Loucy (cell line): ENCODE measurements around the gene ALG5.

Experiments used
- H2AFZ ChIP-seq: fragments of 200-600 bp; sonication (generic); 2 replicates; pipeline ENCODE4 v1.6.0; 2016; ENCODE audit warnings: antibody characterized with exemption, mild to moderate bottlenecking, low read length, moderate library complexity
- H3F3A ChIP-seq: fragments of 200-600 bp; 2 replicates; pipeline ENCODE4 v1.6.0; 2016; ENCODE audit warnings: antibody characterized with exemption, low read depth, mild to moderate bottlenecking
- H3K27me3 ChIP-seq: fragments of 200-600 bp; sonication (generic); 2 replicates; pipeline ENCODE4 v1.6.1; 2014; ENCODE audit warnings: low read length, mild to moderate bottlenecking; ENCODE audit not compliant: insufficient read depth, poor library complexity, severe bottlenecking
- H3K36me3 ChIP-seq: fragments of 200-600 bp; sonication (generic); 2 replicates; pipeline ENCODE4 v1.6.1; 2016; ENCODE audit warnings: low read length; ENCODE audit not compliant: insufficient read depth
- H3K4me1 ChIP-seq: fragments of 200-600 bp; sonication (generic); 2 replicates; pipeline ENCODE4 v1.5.1; 2014; ENCODE audit warnings: low read length, mild to moderate bottlenecking; ENCODE audit not compliant: insufficient read depth, poor library complexity, severe bottlenecking
- H3K4me2 ChIP-seq: fragments of 200-600 bp; sonication (generic); 2 replicates; pipeline ENCODE4 v1.6.0; 2014; ENCODE audit warnings: antibody characterized with exemption, low read length, low read depth, mild to moderate bottlenecking; ENCODE audit not compliant: poor library complexity, severe bottlenecking
- H3K4me3 ChIP-seq: fragments of 200-600 bp; sonication (generic); 2 replicates; pipeline ENCODE4 v1.5.1; 2014; ENCODE audit warnings: low read length, mild to moderate bottlenecking, mixed read lengths; ENCODE audit not compliant: poor library complexity, severe bottlenecking
- H3K79me2 ChIP-seq: fragments of 200-600 bp; sonication (generic); 2 replicates; pipeline ENCODE4 v1.6.1; 2014; ENCODE audit warnings: low read length; ENCODE audit not compliant: insufficient read depth
- H3K9ac ChIP-seq: fragments of 200-600 bp; sonication (generic); 2 replicates; pipeline ENCODE4 v1.6.0; 2014; ENCODE audit warnings: mild to moderate bottlenecking, low read depth, low read length, moderate library complexity; ENCODE audit not compliant: poor library complexity, severe bottlenecking
- H3K9me2 ChIP-seq: fragments of 200-600 bp; sonication (generic); replicated peaks from 2 replicates; pipeline ENCODE4 v1.6.1; 2016; ENCODE audit warnings: low read depth, low read length, mixed read lengths
- H3K9me3 ChIP-seq: fragments of 200-600 bp; sonication (generic); 2 replicates; pipeline ENCODE4 v1.6.1; 2014; ENCODE audit warnings: mild to moderate bottlenecking, antibody characterized with exemption, low read length, low read depth; ENCODE audit not compliant: insufficient read depth
- H4K20me1 ChIP-seq: fragments of 200-600 bp; sonication (generic); 2 replicates; pipeline ENCODE4 v1.6.0; 2014; ENCODE audit warnings: antibody characterized with exemption, low read length, mild to moderate bottlenecking; ENCODE audit not compliant: insufficient read depth, poor library complexity, severe bottlenecking
- CTCF ChIP-seq: fragments of 200-600 bp; sonication (generic); conservative IDR thresholded peaks from 2 replicates; pipeline ENCODE4 v1.5.1; 2014; ENCODE audit warnings: mild to moderate bottlenecking, antibody characterized with exemption, low read length
- EZH2phosphoT487 ChIP-seq: fragments of 200-600 bp; IDR thresholded peaks from 2 replicates; pipeline ENCODE4 v1.6.1; 2018; ENCODE audit warnings: antibody characterized with exemption, mild to moderate bottlenecking, moderate library complexity, borderline replicate concordance

Gene ALG5

GRCh38 chr13:36915896-36916640 is 83.1 kb downstream of the ALG5 start:
- Histone ChIP-seq H3K4me3 (no peak overlapping the region), H3F3A (no peaks in the 10 kb centered on the region), H3K9me3 (no peaks in the 10 kb centered on the region), H3K4me2 (no peak overlapping the region), H3K4me1 (no peaks in the 10 kb centered on the region), H3K79me2 (no peaks in the 10 kb centered on the region), H3K9me2 (no peaks in the 10 kb centered on the region), H3K9ac (no peak overlapping the region), H4K20me1 (no peaks in the 10 kb centered on the region), H3K36me3 (no peaks in the 10 kb centered on the region), H3K27me3 (no peaks in the 10 kb centered on the region), H2AFZ (no peak overlapping the region)
- TF ChIP-seq CTCF (no peak), EZH2phosphoT487 (no peak)

- Histone ChIP-seq H3F3A (no peaks in the 10 kb centered on the region), H4K20me1 (no peaks in the 10 kb centered on the region), H3K36me3 (no peaks in the 10 kb centered on the region), H3K4me3 (no peak overlapping the region), H2AFZ (no peak overlapping the region), H3K9me3 (no peaks in the 10 kb centered on the region), H3K79me2 (no peaks in the 10 kb centered on the region), H3K4me1 (no peaks in the 10 kb centered on the region), H3K9ac (no peak overlapping the region), H3K27me3 (no peaks in the 10 kb centered on the region), H3K9me2 (no peaks in the 10 kb centered on the region), H3K4me2 (no peak overlapping the region)
- TF ChIP-seq EZH2phosphoT487, result no peak
Observed at GRCh38 chr13:36915106-36915505, 84.0 kb downstream of the ALG5 start.

- Histone ChIP-seq H3K27me3 (no peaks in the 10 kb centered on the region), H3K79me2 (no peaks in the 10 kb centered on the region), H3K9ac (no peak overlapping the region), H3F3A (no peaks in the 10 kb centered on the region), H3K9me3 (no peaks in the 10 kb centered on the region), H2AFZ (no peak overlapping the region), H3K4me3 (no peak overlapping the region), H4K20me1 (no peaks in the 10 kb centered on the region), H3K36me3 (no peaks in the 10 kb centered on the region), H3K4me1 (no peaks in the 10 kb centered on the region), H3K9me2 (no peaks in the 10 kb centered on the region), H3K4me2 (no peak overlapping the region)
- TF ChIP-seq EZH2phosphoT487 (no peak), CTCF (no peak)
Observed at GRCh38 chr13:36914648-36915047, 84.5 kb downstream of the ALG5 start.

- H3K4me2 ChIP-seq, result no peak overlapping the region
Observed at GRCh38 chr13:36913463-36913862, 85.7 kb downstream of the ALG5 start.

More at GRCh38 chr13:36913463-36913862, 85.7 kb downstream of the ALG5 start:
- Histone ChIP-seq H2AFZ (no peak overlapping the region), H4K20me1 (no peaks in the 10 kb centered on the region), H3K4me1 (no peaks in the 10 kb centered on the region), H3K36me3 (no peaks in the 10 kb centered on the region), H3K9ac (no peak overlapping the region), H3F3A (no peaks in the 10 kb centered on the region), H3K4me3 (no peak overlapping the region), H3K9me3 (no peaks in the 10 kb centered on the region), H3K79me2 (no peaks in the 10 kb centered on the region), H3K27me3 (no peaks in the 10 kb centered on the region), H3K9me2 (no peaks in the 10 kb centered on the region)
- no peak for TF ChIP-seq EZH2phosphoT487
- no peak for TF ChIP-seq CTCF
